ENCODE results near the gene SCARB1. TPM values are rescaled to one million over a fixed set of nuclear protein-coding genes. Genes with fewer than 3 reads are reported as not detected.

Gene SCARB1
- total and polyA plus RNA-seq, 9 donors = 7.3 to 35.5 (median 25.7) TPM

DNA sequence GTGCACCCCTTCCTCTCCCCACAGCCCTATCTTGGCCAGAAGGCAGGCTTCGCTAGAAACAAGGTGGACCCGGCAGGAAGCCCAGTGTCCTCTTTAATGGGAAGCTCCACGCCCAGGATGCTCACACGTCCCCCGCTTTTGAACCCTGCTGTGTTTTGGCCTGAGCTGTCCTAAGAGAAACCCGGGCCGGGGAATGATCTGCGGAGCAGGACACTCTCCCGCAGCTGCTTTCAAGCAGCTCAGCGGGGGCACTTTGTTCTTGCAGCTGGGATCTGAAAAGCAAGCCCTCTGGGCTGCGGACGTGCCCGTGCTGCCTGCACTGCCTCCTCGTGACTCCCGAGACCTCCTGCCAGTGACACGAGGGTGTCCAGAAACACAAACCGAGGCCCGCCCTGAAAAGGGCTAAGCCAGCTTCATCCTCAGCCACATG, 30.0 kb downstream of the SCARB1 start:
- Histone ChIP-seq H3K4me1 (ENCODE audit: control insufficient read depth, insufficient read depth, low read length) (peaks cover 24% of the 10 kb centered on the region), H3K36me3 (ENCODE audit: control insufficient read depth, insufficient read depth, low read length) (no peaks in the 10 kb centered on the region), H3K27me3 (ENCODE audit: control insufficient read depth, insufficient read depth, low read length) (no peaks in the 10 kb centered on the region), H3K9me3 (replicated peaks; ENCODE audit: control insufficient read depth, low read depth, low read length) (peaks cover 6% of the 10 kb centered on the region), H3K4me3 (ENCODE audit: low read length) (no peak overlapping the region), H3K27ac (ENCODE audit: low read length) (no peak overlapping the region)
- DNase-seq = peak; percentile 46
- WGBS (ENCODE audit: insufficient coverage) = 25% methylated on average over 18 of the region's 18 CpGs

DNA sequence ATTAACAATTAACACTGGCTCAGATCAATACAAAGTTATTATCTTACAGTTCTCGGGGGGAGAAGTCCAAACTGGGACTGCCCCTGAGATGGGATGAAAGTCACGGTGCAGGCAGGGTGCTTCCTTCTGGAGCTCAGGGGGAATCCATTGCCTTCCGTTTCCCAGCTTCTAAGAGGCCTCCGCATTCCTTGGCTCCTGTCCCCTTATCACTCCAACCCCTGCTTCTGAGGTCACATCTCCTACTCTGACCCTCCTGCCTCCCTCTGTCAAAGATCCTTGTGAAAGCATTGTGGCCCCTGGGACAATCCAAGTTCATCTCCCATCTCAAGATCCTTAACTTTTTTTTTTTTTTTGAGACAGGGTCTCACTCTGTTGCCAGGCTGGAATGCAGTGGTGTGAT, 30.8 kb downstream of the SCARB1 start:
- Histone ChIP-seq H3K36me3 (ENCODE audit: control insufficient read depth, insufficient read depth, low read length) (no peaks in the 10 kb centered on the region), H3K4me1 (ENCODE audit: control insufficient read depth, insufficient read depth, low read length) (peaks cover 23% of the 10 kb centered on the region), H3K27me3 (ENCODE audit: control insufficient read depth, insufficient read depth, low read length) (no peaks in the 10 kb centered on the region), H3K27ac (ENCODE audit: low read length) (no peak overlapping the region), H3K9me3 (replicated peaks; ENCODE audit: control insufficient read depth, low read depth, low read length) (peaks cover 6% of the 10 kb centered on the region), H3K4me3 (ENCODE audit: low read length) (no peak overlapping the region)
- no peak for DNase-seq
- WGBS (ENCODE audit: insufficient coverage) = 45% methylated on average over 3 of the region's 4 CpGs

DNA sequence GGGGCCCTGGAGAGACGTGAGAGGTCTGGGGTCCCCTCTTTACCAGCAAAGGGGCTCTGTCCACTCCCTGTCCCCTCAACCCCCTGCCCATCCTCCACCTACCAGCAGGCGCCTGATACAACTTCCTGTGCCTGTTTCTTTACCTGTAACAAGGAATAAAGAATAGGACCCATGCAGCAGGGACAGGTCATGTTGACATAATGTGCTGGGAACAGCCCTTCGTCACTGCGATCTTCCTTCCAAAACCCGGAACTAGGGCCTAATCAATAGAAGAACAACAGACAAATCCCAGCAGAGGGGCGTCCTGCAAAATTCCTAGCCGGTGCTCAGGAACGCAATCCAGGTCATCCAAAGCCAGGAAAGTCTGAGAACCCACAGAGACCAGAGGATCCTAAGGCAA, 32.1 kb downstream of the SCARB1 start:
- Histone ChIP-seq H3K36me3 (ENCODE audit: control insufficient read depth, insufficient read depth, low read length) (no peaks in the 10 kb centered on the region), H3K27me3 (ENCODE audit: control insufficient read depth, insufficient read depth, low read length) (no peaks in the 10 kb centered on the region), H3K4me3 (ENCODE audit: low read length) (no peak overlapping the region), H3K4me1 (ENCODE audit: control insufficient read depth, insufficient read depth, low read length) (peaks cover 21% of the 10 kb centered on the region), H3K9me3 (replicated peaks; ENCODE audit: control insufficient read depth, low read depth, low read length) (peaks cover 6% of the 10 kb centered on the region), H3K27ac (ENCODE audit: low read length) (no peak overlapping the region)
- no peak for DNase-seq
- WGBS (ENCODE audit: insufficient coverage) = 84% methylated on average over 7 of the region's 8 CpGs

DNA sequence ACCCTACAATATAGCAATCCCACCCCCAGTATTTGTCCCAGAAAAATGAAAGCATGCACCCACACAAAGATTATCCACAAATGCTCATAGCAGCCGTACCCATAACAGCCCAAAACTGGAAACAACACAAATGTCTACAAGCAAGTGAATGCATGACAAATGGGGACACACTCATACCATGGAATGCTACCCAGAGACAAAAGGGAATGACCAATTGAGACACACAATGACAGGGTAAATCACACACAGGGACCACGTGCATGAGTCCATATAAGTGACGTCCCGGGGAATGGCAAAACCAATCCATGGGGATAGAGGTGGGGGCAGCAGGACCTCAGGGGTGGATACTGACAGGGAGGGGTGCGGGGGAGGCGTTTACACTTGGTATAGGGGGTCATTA, 33.4 kb downstream of the SCARB1 start:
- no peak for DNase-seq
- 90% methylated on average over 2 of the region's 6 CpGs for WGBS (ENCODE audit: insufficient coverage)
- H3K4me3 ChIP-seq (ENCODE audit: low read length) = no peak overlapping the region

DNA sequence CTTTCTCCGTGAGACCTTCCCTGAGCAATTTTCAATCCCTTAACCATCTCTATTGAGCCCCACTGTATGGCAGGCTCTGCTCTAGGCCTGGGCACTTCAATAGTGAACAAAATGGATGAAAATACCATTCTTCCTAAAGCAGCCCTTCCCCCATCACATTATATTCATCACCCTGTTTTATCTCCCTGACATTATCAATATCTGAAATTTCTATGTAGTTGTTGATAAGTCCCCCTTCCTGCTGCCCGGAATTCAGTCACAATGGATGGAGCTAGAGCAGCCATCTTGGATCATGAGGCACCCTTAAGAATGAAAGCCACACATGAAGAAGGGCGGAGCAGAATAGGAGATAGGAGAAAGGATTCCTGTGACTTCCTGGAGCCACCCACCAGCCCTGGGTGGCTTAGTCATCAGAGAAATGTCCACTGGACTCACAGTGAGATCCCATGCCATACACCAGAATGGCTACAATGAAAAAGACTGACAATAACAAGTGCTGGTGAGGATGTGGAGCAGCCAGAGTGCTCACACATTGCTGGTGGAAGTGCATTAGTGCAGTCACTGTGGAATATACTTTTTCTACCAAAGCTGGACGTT, 33.9 kb downstream of the SCARB1 start:
- Histone ChIP-seq H3K27me3 (ENCODE audit: control insufficient read depth, insufficient read depth, low read length) (no peaks in the 10 kb centered on the region), H3K9me3 (replicated peaks; ENCODE audit: control insufficient read depth, low read depth, low read length) (peaks cover 6% of the 10 kb centered on the region), H3K4me1 (ENCODE audit: control insufficient read depth, insufficient read depth, low read length) (peaks cover 21% of the 10 kb centered on the region), H3K4me3 (ENCODE audit: low read length) (no peak overlapping the region), H3K36me3 (ENCODE audit: control insufficient read depth, insufficient read depth, low read length) (no peaks in the 10 kb centered on the region), H3K27ac (ENCODE audit: low read length) (no peak overlapping the region)
- no peak for DNase-seq
- WGBS (ENCODE audit: insufficient coverage) = 96% methylated on average over 4 of the region's 4 CpGs

More for the DNA sequence above, 33.4 kb downstream of the SCARB1 start:
- no peaks in the 10 kb centered on the region for H3K36me3 ChIP-seq (ENCODE audit: control insufficient read depth, insufficient read depth, low read length)
- no peaks in the 10 kb centered on the region for H3K27me3 ChIP-seq (ENCODE audit: control insufficient read depth, insufficient read depth, low read length)
- H3K9me3 ChIP-seq (replicated peaks; ENCODE audit: control insufficient read depth, low read depth, low read length) = peaks cover 6% of the 10 kb centered on the region
- peaks cover 21% of the 10 kb centered on the region for H3K4me1 ChIP-seq (ENCODE audit: control insufficient read depth, insufficient read depth, low read length)
- no peak overlapping the region for H3K27ac ChIP-seq (ENCODE audit: low read length)

DNA sequence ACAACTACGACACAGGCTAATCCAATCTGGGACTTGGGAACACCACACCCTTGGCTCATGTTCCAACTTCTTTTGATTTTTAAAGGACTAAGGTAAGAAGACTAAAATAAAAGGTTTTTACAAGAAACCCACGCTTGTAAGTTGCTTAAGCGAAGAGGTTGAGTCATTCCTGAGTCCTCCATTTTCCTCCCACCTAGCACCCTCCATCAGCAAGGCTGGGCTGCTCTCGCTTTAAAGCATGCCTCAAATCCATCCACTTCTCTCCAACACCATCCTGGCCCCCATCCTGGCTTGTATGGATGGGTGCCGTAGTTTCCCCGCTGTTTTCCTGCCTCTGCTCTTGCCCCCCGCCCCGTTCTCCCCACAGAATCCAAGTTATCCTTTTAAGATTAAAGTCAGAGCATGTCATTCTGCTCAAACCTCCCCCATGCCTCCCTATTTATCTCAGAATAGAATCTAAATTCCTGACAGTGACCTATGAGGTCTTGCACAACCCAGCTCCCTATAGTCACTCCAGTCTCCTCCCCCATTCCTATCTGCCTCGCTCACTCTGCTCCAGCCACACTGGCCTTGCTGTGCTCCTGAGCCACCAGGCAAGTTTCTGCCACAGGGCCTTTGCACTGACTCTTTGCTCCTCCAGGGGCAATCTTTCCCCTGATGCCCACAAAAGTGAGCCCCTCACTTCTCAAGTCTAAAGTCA, 34.5 kb downstream of the SCARB1 start:
- H3K36me3 ChIP-seq (ENCODE audit: control insufficient read depth, insufficient read depth, low read length) = no peaks in the 10 kb centered on the region
- no peak for DNase-seq
- 64% methylated on average over 6 of the region's 9 CpGs for WGBS (ENCODE audit: insufficient coverage)
- H3K9me3 ChIP-seq (replicated peaks; ENCODE audit: control insufficient read depth, low read depth, low read length) = peaks cover 6% of the 10 kb centered on the region
- H3K27me3 ChIP-seq (ENCODE audit: control insufficient read depth, insufficient read depth, low read length) = no peaks in the 10 kb centered on the region
- no peak overlapping the region for H3K27ac ChIP-seq (ENCODE audit: low read length)
- peaks cover 17% of the 10 kb centered on the region for H3K4me1 ChIP-seq (ENCODE audit: control insufficient read depth, insufficient read depth, low read length)
- H3K4me3 ChIP-seq (ENCODE audit: low read length) = no peak overlapping the region

DNA sequence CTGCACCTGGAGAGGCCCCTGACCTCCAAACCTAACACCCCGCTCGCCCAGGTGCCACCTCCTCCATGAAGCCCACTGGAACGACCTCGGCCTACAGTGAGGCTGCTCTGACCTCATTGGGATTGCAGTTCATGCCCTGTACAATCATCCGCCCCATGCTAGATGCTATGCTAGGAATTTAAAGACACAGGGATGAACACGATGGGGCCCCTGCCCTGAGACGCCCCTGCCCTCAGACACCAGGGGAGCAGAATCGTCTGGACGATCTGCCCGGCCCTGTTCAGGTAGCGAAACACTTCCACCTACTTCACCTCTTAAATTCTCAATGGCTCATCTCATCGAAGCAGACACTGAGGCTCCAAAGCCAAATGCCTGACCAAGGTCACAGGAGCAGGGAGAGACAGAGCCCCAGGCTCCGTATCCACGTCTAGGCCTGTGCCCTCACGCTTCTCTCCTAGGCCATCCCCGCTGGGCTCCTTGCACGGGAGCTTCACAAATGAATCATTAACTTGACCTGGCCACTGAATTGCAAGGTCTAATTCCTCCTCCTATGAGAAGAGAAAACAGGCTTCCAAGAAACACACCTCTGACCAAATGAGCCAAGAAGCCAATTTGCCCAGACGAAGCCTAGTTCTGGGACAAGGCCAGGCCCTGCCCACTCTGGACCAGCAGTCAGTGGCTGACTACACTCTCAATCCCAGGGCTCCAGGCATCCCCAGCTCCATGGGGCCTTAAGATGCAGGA, 35.2 kb downstream of the SCARB1 start:
- no peaks in the 10 kb centered on the region for H3K27me3 ChIP-seq (ENCODE audit: control insufficient read depth, insufficient read depth, low read length)
- no peak overlapping the region for H3K4me3 ChIP-seq (ENCODE audit: low read length)
- WGBS (ENCODE audit: insufficient coverage) = 71% methylated on average over 17 of the region's 18 CpGs
- H3K9me3 ChIP-seq (replicated peaks; ENCODE audit: control insufficient read depth, low read depth, low read length) = peaks cover 6% of the 10 kb centered on the region
- H3K4me1 ChIP-seq (ENCODE audit: control insufficient read depth, insufficient read depth, low read length) = peaks cover 10% of the 10 kb centered on the region
- DNase-seq = no peak
- no peaks in the 10 kb centered on the region for H3K36me3 ChIP-seq (ENCODE audit: control insufficient read depth, insufficient read depth, low read length)
- no peak overlapping the region for H3K27ac ChIP-seq (ENCODE audit: low read length)

DNA sequence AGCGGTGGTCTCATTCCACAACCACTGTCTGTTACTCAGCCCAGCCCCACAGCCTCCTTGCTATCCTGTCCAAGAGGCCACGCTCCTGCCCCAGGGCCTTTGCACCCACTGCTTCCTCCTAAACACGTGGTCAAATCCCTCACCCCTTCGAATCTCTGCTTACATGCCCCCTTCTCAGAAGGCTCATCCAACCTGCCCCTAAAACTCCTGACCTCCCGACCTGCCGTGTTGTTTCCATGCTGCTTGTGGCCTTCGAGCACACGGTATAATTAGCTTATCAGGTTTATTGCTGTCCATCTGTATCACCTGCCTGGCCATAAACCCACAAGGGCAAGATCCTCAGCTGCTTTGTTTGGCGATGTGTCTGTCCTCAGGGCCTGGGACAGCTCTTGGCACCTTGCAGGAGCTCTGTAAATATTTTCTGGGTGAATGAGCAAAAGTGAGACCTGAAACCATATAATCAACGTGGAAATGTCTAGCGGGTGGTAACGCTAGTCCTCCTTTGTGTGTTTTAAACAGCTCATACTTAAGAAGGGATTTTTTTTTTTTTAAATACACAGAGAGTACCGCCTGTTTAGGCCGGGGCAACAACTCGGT, 36.0 kb downstream of the SCARB1 start:
- Histone ChIP-seq H3K36me3 (ENCODE audit: control insufficient read depth, insufficient read depth, low read length) (no peaks in the 10 kb centered on the region), H3K27ac (ENCODE audit: low read length) (no peak overlapping the region), H3K4me3 (ENCODE audit: low read length) (no peak overlapping the region), H3K27me3 (ENCODE audit: control insufficient read depth, insufficient read depth, low read length) (no peaks in the 10 kb centered on the region), H3K9me3 (replicated peaks; ENCODE audit: control insufficient read depth, low read depth, low read length) (peaks cover 6% of the 10 kb centered on the region), H3K4me1 (ENCODE audit: control insufficient read depth, insufficient read depth, low read length) (peaks cover 8% of the 10 kb centered on the region)
- no peak for DNase-seq
- WGBS (ENCODE audit: insufficient coverage) = 71% methylated on average over 10 of the region's 15 CpGs

DNA sequence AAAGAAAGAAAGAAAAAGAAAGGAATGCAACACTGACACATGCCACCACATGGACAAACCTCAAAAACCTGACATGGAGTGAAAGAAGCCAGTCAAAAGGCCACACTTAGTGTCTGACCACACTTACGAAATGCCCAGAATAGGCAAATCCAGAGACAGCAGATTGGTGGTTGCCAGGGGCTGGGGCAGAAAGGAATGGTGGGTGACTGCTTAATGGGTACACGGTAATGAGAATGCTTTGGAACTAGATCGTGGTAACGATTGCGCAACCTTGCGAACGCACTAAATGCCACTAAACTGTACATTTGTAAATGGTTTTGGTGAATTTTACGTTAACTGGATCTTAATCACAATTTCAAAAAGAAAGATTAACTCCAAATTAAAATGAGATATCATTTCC, 39.5 kb downstream of the SCARB1 start:
- no peaks in the 10 kb centered on the region for H3K36me3 ChIP-seq (ENCODE audit: control insufficient read depth, insufficient read depth, low read length)
- 81% methylated on average over 2 of the region's 8 CpGs for WGBS (ENCODE audit: insufficient coverage)
- no peaks in the 10 kb centered on the region for H3K9me3 ChIP-seq (replicated peaks; ENCODE audit: control insufficient read depth, low read depth, low read length)
- no peak overlapping the region for H3K27ac ChIP-seq (ENCODE audit: low read length)
- no peak overlapping the region for H3K4me3 ChIP-seq (ENCODE audit: low read length)
- H3K27me3 ChIP-seq (ENCODE audit: control insufficient read depth, insufficient read depth, low read length) = no peaks in the 10 kb centered on the region
- peaks cover 8% of the 10 kb centered on the region for H3K4me1 ChIP-seq (ENCODE audit: control insufficient read depth, insufficient read depth, low read length)
- DNase-seq = no peak

Measured in muscle of leg (tissue), 11 donors.